Endodermal cell (in vitro differentiated cells): ENCODE measurements around the gene TBC1D28. TPM values are rescaled to one million over a fixed set of nuclear protein-coding genes. Genes with fewer than 3 reads are reported as not detected.

Experiments used
- total RNA-seq, 2 donors: library from RNA; stranded (reverse); fragmentation: NEBNext Ultra II Directional in 1 of 2; extraction: Animal tissue kit (Norgen Biotek cat#: 25700) in 1 of 2; gene quantifications; 2 replicates in 1 of 2; 3 replicates in 1 of 2; pipeline ENCODE4 v1.2.1, GENCODE V29; 2021

The TBC1D28 gene
- total RNA-seq, 2 donors from 2014 or later, result not detected

Other genes starting within 250 kb of the TBC1D28 start
- gene LGALS9C, start 167.6 kb downstream of the TBC1D28 start, total RNA-seq, result not detected
- gene FOXO3B, start 37.9 kb upstream of the TBC1D28 start, total RNA-seq, result 10 to 100 TPM; 12.3 to 12.5 TPM
- not detected for gene FBXW10, start 99.7 kb upstream of the TBC1D28 start, total RNA-seq
- gene TVP23B, start 136.8 kb upstream of the TBC1D28 start, total RNA-seq, result 10 to 100 TPM; 28.1 to 39.7 TPM
- gene PRPSAP2, start 213.7 kb upstream of the TBC1D28 start, total RNA-seq, result 10 to 100 TPM; 51.3 to 57.6 TPM